ENCODE measurements around the gene TBX10.
"Not testable (repeated sequence)": the region's sequence is repeated elsewhere in the genome, so short reads cannot be mapped to it uniquely, and the experiment has no call there.

TBX10 gene

DNA sequence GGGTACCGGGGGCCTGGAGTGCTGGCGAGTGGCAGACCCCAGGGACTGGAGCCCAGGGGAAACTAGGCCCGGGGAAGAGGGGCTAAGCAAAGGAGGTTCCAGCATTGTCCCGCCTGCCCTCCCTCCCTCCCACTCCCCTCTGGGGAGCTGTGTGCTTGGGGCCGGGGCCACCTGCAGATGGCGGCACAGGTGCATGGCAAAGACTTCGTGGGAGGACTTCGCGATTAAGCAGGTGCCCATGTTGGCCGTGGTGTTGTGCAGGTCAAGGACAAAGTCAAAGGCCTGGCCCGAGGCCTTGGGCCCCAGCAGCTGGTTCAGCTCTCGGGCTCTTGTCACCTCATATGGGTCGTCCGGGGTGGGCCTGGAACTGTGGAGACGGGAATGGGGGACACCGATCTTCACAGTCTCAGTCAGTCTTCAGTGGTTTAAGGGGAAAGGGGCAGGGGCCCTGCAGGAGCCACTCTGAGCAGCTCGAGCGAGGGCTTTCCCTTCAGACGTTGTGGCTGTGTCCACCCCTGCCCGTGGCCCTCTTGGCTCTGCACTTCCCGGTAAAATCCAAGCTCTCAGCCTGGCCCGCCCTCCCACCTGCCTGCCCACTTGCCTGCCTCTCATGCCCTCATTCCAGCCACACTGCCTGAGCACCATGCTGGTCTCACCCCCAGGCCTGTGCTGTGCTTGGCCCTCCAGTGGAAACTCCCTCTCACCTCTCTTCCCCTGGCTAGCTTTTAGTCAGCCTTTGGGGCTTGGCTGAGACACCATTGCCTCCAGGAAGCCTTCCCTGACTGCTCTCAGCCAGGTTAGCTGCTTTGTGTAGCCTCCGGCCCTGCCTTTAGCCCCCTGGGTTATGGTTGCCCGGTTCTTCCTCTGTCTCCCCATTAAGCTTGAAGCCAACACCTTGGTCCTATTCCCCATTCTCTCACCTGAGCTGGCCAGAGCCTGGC lies 6.2 kb upstream of the TBX10 start:
- no peak for DNase-seq (ENCODE audit: low read depth in 2 of 2)

DNA sequence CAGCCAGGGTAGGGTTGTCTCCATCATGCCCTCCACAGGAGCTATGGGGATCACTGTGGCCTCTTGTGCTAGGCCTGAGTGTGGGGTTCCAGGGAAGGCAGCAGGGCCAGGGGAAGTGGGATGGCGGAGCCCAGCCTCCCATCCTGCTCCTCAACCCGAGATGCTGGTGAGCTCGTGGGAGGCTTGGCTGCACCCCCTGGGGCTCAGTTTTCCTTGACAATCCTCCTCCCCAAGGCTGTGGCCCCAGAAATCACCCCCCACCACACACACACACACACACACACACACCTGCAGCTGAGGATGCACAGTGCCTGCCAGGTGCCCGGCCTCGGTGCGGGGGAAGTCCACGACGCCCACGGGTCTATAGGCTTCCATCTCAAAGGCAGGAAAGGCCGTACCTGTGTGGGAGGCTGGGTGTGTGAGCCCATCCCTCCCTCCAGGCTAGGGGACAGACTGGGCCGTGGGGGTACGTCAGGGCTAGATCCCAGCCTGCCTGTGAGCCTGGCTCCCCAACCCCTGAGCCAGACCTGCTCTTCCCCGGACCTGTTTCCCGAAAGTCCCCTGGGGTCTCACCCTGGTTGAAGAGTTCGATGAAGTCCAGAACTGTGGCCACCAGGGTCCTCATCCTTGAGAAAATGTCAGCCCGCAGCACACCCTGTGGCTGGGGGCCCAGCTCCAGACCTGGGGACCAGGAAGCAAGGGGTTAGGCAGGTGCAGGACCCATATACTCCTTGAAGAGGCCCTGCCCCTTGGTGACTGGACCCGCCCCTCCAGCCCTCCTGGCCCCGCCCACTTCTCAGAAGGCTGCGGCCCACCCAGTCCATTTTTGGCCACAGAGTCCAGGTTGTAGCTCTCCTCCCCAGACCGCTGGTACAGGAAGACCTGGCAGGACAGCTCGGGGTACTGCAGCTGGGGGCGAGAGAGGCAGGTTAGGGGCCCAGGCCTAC lies 5.2 kb upstream of the TBX10 start:
- DNase-seq (ENCODE audit: low read depth in 2 of 2), result no peak

DNA sequence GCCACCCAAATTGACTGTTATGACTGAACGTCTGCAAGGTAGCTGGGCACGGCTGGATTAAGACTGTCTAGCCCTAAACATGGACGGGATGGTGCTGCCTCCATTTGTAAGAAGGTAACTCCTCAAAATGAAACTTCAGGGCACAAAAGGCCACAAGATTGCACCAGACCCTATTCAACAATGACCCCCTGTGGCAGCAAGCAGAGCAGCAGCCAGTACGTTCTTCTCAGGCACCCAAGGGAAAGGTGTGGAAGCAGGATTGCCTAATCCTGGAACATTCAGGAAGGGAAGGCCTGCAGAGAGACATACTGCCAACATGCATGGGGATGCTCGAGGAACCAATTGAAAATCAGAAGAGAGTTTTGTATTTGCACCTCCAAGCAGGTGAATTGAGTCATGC lies 4.5 kb upstream of the TBX10 start:
- no peak for DNase-seq (ENCODE audit: low read depth in 2 of 2)

DNA sequence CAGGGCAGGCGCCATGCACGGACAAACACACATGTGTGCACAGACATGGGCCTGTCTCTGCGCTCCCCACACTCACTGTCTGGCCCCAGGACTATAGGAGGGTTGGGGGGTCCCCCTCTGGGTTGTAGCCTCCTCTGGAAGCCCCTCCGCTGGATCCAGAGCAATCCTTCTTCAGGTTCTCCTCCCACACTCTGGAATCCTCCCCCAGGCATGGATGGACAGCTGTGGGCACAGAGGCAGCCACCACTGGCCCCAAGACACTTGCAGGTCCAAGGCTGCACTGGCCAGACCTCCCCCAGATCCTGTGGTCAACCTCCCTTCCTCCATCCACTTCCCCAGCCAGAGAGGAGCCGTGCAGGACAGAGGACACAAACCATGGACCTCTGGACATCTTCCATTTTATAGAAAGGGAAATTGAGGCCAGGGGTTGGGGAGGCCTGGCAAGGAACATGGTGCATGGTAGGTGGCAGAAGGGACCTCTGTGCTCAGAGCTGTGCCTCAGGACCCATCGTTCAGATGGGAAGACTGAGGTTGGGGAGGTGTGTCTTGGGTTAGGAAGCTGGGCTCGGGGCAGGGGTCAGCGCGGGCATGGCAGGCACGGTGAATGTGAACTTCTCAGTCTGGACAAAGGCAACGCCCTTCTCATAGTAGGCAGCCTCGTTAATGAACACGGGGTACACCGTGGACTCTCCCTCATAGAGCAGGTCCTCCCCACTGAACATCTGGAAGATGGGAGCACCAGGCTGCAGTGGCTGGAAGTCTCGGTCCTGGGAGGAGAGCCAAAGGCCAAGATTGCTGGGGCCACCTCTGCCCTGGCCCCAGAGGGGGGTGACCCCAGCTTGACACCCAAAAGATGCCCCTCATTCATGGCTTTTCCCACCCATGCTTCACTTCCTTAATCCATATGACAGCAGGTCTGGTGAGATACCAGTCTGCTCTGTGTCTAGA lies 2.9 kb upstream of the TBX10 start:
- no peak for DNase-seq (ENCODE audit: low read depth in 2 of 2)

DNA sequence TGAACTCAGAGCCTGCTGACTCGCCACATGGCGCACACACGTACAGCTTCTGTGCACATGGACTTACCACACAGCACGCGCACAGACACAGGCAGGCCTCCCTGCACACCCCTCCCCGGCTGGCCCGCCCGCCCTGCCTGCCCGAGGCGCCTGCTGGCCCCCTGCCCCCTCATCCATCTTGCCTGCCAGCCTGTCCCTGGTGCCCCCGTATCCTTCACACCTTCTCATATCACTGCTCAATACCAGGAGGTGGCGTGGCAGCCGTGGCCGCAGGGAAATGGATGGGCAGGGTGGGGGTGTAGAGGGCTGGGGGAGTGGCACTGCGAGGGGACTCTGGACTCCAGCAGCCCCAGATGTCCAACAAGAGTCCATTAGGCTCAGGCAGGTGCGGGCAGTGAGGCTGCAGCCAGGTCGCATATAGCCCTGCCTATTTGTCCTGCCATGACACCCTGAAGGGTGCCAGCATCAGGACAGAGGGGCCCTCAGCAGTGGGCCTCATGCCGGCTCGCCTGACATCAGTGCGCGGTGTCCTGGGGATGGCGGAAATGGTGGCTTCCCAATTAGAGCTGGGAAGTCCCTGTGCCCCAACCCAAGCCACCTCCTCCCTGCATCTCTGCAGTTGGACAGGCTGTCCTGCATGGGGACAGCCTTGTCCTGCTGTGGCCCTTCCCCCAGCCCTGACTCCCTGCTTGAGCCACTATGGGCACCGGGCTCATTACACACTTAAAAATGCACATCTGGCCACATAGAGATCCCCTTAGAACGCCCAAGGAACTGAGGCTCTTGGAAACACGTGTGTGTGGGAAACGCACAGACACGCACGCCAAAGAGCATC lies 2.0 kb upstream of the TBX10 start:
- no peak for DNase-seq (ENCODE audit: low read depth in 2 of 2)

DNA sequence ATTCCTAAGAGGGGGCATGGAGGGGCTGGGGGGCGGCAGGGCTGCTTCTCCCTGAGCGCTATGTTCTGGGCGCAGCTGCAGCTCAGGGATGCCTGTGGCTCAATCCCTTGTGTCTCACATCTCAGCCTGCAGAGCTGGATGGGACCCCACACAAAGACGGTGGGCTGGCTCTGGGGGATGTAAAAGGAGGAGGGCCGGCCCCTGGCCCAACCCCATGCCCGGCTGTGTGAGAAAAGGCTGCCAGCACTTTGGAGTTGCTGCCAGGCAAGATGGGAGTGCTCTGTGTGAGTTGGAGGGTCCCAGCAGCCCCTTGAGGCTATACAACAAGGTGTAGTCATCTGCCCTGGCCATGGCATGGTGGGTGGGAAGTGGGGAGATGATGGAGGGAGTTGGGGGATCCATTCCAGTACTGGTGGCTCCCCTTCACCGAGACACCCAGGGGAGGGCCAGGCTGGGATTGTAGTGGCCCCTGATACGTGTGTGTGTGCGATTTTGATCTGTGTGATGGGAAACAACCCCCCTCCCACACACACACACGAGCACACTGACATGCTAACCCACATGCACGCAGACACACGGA lies 1.3 kb upstream of the TBX10 start:
- DNase-seq (ENCODE audit: low read depth in 2 of 2), result no peak

DNA sequence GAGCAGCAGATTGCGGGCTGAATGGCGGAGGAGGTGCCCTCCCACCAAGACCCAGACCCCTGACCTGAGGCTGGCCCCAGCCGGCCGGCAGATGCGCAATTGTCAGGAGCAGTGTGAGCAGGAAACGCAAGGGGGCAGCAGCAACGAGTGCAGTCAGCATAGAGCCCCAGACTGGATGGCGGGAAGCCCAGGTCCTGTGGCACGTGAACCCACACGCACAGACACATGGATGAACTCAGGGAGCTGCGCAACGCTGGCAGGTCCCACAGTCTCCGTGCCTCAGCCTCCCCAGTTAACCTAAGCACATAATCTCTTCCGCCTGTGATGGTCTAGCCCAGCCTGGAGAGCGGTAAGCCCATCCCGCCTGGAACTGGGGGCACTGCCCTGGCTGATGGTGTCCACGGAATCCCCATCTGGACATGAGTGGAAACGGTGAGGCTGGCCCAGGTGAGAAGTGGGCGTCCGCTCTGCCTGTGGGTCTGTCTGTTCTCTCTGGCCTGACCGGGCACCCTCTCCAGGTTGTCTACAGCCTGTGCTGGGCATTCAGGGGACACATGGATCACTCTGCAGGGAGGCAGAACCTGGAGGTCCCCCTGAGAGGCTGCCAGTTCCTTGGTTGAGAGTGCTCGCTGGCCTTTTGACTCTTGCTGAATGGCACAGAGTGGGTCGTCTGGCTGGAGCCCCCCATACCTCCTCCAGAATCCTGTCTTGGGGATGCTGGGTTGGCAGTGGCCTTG lies 626 bp upstream of the TBX10 start:
- peak; percentile 41 to 46 for DNase-seq (ENCODE audit: low read depth in 2 of 2)

DNA sequence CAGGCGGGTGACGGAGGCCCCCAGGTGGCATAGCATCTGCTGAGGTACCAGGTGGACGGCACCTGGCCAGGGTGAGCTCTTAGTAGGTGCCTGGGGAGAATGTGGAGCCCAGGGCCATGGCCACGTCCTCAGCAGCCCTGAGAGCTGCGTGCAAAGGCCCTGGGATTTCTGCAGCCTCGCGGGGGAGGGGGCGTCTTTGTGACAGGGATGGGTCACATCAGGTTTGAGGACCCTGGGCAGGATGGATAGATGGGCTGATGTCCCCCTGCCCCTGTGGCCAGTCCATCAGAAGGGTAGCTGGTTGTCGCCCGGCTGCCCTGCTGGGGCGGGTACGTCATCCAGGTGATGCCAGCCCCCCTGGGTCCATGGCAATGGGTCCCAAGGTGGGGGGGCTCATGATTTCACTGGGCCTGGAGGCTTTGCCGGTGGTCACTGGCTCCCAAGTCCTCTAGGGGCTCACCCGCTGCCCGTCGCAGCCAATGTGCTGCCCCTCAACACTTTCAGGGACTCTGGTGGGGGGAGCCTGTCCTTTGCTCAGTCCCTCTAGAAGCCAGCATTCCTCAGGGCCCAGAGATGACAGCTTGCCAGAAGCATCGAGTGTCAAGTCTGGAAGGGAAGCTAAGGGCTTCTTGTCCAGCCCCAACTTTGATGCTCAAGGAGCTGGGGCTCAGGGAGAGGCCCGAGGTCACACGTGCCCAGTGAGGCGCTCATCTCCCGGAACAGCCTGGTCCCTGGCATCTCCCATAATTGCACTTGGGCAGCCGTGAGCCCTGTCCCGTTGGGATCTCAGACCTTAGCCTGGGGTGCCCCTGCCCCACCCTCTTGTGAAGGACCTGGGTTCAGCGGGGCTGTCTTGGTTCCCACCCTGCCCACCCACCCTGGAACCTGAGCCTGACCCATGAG lies 777 bp downstream of the TBX10 start:
- DNase-seq (ENCODE audit: low read depth in 2 of 2), result no peak

DNA sequence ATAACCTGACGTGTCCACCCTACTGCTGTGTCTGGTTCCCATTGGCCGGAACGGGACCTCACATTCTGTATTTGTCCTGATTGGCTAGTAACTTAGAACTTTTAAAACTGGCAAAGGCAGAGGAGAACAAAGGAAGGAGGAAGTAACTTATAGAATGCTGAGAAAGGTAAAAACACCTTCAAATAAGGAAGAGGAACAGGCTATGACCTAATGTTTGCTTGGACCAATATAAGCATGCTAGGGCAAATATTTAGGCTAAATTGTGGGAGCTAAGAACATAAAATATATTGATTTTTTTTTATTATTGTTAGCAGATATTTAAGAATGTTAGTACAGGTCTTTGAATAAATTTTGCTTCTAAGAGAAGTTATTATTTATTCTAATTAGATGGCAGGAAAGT lies 2.1 kb downstream of the TBX10 start:
- not testable (repeated sequence) for DNase-seq (ENCODE audit: low read depth in 2 of 2)

DNA sequence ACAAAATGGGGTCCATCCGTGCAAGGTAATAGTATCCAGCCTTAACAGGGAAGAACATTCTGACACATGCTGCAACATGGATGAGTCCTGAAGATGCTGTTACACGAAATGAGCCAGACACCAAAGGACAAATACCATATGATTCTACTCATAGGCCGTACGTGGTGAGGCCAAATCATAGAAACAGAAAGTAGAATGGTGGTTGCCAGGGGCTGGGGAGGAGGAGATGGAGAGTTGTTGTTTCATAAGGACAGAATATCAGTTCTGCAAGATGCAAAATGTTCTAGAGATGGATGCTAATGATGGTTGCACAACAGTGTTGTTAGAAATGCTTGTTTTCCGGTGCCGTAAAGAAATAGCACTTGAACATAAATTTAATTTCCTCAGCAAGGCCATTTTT lies 2.6 kb downstream of the TBX10 start:
- no peak for DNase-seq (ENCODE audit: low read depth in 2 of 2)

DNA sequence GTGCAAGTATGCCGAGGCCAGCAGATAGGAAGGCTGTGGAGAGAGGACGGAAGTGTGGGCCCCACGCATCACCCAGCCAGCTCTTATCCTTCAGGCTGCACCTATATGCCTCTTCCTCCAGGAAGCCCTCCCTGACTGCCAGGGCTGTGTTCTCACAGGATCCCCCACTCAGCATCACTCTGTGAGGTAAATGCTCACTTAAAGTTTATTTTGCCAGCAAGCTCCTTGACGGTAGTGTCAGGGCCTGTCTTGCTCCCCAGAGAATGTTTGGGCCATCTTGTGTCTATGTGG lies 4.4 kb downstream of the TBX10 start:
- no peak for DNase-seq (ENCODE audit: low read depth in 2 of 2)

DNA sequence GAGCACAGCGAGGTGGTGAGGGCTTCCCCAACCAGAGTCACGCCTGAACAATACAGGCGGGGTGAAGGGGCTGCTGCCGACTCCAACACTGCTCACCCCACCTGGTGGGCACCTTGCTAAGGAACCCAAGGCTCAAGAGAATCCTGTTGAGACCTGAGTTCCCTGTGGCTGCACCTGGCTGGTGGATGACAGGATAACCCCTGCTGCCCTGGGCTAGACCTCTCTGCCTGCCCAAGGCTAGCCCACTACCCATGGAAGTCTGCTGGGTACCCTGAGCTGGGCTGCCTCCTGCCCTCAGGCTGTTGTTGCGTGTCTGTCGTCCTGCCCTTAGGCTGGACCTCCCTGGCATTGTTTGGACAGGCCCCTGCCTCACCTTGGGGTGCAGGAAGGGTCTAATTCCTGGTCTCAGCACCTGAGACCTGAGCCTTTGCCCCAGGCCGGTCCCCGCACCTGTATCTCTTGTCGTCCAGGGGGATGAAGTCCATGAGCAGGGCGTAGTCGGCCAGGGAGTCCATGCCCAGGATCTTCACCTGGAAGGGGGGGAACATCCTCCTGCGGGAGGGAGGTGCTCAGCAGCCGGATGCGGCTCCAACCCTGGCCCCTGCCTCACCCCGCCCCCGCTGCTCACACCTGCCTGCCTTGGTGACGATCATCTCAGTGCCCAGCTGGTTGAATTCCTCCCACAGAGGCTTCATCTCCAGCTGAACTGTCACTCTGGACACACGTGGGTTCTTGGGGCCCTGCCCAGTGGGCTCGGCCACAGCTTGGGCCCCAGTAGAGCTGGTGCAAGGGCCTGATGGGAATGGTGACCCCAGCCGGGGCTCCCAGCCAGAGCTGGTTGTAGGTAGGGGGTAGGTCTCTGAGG lies 5.0 kb downstream of the TBX10 start:
- no peak for DNase-seq (ENCODE audit: low read depth in 2 of 2)

DNA sequence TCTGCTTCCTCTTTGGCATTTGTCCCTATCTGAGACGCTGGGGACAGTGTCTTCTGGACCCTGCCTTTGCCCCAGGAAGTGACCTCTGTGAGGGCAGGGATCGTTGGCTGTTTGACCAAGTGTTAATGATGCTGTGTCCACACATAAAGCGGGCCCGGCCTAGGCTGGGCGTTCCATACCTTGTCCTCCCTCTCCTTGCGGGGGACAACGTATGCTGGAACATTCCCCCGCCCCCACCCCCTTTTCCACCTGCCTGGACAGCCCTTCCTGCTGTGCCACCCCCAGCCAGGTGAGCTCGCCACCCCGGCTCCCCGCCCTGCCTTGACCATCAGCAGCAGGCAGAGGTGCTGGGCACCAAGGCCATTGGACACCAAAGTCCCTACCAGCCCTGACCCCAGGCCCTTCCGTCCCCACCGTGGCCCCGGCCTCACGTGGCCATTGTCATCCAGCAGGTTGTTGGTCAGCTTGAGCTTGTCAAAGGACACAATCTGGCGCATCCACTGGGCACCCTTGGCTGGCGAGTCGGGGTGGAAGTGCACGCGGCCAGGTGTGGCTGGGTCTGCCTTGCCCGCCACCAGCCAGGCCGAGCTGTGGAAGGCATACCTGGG lies 5.7 kb downstream of the TBX10 start:
- DNase-seq (ENCODE audit: low read depth in 2 of 2), result no peak

DNA sequence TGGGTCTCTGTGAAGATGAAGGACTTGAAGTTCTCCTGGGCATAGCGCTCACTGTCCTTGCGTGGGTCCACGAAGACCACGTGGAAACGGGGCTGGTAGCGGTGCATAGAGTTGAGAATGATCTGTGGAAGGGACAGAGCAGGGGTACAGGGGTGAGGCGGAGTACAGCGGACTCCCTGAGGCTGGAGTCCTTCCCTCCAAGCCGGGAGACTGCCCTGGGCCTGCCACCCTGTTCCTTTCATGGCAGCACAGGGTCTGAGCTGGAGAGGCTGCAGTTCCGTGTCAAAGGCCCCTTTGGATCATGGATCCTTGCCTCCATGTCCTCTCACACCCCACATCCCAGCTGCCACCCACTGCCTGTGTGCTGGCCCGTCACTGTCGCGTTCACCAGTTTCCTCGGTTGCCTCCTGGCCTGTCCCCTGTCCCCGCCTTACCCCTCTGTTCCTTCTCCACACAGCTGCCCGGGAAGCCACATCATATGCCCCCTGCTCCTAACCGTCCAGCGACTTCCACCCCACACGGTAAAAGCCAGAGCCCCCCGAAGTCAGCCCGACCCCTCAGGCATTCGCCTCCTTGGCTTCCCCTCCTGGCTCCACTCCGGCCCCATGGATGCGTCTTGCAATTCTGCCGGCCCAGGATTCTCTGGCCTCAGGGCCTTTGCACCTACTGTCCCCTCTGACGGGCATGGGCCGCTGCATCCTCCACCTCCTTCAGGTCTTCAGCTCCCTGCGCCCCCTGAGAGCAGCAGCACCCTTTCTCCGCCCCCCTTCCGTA lies 6.4 kb downstream of the TBX10 start:
- no peak for DNase-seq (ENCODE audit: low read depth in 2 of 2)

DNA sequence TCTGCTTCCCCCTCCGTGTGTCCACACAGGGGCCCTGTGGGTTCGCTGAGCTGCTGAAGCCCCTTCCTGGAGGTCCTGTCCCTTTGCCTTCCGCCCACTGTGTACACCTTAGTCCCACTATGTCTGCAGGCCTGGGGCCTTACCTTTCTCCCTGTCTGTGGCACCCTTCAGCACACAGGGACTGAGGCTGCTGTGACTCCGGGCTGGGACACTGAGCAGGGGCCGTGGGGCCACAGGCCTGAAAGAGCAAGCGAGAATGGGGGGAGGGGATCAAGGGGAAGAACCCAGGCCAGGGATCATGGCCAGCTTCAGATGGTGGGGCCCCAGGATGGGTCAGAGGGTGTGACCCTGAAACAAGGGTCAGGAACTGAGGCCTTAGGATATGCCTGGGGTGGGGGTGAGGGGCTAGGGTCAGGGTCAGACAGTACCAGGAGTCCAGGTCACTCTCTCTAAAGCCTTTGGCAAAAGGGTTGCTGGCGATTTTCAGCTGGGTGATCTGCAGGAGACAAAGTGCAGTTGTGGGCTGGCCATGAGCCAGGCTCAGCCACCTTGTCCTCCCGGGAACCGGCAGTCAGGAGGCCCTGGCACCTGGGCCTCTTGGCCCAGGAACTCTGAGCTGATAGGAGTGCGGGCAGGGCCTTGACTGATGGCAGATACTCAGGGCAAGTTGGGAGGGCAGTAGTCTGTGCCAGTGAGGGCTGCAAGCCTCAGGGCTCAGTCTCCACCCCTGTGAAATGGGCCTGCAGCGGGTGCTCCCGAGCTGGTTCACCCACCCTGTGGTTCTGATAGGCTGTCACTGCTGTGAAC lies 7.2 kb downstream of the TBX10 start:
- DNase-seq (ENCODE audit: low read depth in 2 of 2), result no peak

DNA sequence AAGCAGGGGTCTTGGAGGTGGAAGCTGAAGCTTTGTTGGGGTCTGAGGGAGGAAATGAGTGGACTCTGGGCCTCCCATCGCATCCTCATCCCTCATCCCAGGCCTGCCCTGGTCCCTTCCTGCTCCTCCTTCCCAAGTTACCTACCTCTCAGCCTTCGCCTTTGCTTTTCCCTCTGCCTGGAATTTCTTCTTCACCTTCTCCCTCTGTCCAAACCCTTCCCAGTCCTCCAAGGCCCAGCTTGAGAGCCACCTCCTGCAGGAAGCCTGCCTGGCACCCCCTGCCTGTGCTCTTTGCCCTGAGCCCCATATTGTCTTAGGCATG lies 7.7 kb downstream of the TBX10 start:
- DNase-seq (ENCODE audit: low read depth in 2 of 2), result no peak
